ENCODE measurements around the gene SNRNP27.

SNRNP27 gene

GRCh38 chr2:69916106-69916505 lies 22.4 kb downstream of the SNRNP27 start:
- DNase-seq (ENCODE audit: low read depth) = no peak

GRCh38 chr2:69917852-69918251 lies 24.1 kb downstream of the SNRNP27 start:
- no peak for DNase-seq (ENCODE audit: low read depth)

- DNase-seq (ENCODE audit: low read depth) = no peak
These were observed 24.6 kb downstream of the SNRNP27 start for GRCh38 chr2:69918401-69918800.

DNA sequence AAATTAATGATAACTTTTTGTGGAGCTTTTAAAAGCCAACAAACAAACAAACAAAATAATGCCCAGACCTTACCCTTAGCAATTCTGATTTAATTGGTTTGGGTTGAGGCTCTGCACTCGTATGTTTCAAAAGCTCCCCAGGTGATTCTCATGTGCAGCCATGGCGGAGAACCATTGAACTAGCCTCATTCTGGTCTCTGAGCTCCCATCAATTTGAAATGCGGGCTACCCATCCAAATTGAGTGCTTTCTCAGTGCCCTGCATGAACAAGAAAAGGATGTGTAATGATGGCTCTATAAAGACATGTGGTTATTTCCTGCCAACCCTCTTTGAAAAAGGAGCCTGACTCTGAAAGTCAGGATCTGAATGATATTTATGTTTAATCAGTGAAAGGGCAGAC lies 29.4 kb downstream of the SNRNP27 start:
- DNase-seq (ENCODE audit: low read depth) = no peak

GRCh38 chr2:69926849-69927515 lies 33.2 kb downstream of the SNRNP27 start:
- no peak for DNase-seq (ENCODE audit: low read depth)

DNA sequence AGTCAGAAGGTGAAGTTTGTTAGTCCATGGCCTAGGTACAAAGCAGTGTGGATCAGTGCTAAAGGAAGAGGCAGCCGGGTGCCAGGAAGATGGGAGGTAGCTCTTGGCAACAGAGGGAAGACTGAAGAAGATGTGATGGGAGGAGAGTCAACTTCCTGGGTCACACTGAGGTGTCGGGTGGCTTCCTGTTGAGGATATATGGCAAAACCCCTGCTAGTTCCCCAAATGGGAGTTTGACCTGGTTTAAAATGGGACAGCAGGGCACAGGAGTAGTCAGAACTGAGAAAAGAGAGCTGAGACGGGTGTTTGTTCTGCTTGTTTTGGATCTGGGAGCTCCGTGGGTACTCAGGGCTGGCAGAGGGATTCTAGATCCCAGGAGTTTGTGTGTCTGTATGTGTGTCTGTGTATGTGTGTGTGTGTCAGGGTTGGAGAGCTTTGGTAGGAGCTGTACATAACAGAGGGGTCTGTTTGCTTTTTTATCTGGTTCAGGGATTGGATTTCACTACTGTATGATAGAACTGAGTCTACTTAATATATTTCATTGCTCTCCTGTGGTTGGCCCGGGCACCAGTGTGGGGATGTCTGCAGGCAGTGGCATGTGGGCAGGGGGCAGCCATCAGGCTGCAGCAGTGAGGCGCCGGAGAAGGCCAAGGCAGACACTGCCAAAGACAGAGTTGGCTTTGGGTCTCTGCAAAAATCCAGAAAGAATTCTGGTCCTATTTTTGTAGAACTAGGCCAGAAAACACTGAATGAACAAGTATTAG lies 38.3 kb downstream of the SNRNP27 start:
- no peak for DNase-seq (ENCODE audit: low read depth)

- no peak for DNase-seq (ENCODE audit: low read depth)
These were observed 38.8 kb downstream of the SNRNP27 start for GRCh38 chr2:69932596-69932922.

- no peak for DNase-seq (ENCODE audit: low read depth)
These were observed 39.6 kb downstream of the SNRNP27 start for GRCh38 chr2:69933254-69933828.

- DNase-seq (ENCODE audit: low read depth) = no peak
These were observed 40.3 kb downstream of the SNRNP27 start for GRCh38 chr2:69933839-69934613.

DNA sequence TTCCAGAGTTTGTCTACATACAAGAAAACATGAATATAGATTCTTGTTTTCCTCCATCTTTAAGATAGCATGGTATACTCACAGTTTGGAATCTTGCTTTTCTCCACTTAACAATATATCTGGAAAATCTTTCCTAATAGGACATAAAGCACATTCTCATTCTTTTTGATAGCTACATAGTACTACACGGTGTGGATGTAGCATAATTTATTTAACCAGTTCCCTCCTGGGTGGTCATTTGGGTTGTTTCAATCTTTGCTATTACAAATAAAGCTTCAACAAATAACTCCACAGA lies 40.8 kb downstream of the SNRNP27 start:
- DNase-seq (ENCODE audit: low read depth) = no peak

GRCh38 chr2:69935011-69935410 lies 41.3 kb downstream of the SNRNP27 start:
- DNase-seq (ENCODE audit: low read depth) = no peak

GRCh38 chr2:69936906-69937305 lies 43.1 kb downstream of the SNRNP27 start:
- no peak for DNase-seq (ENCODE audit: low read depth)

GRCh38 chr2:69937968-69938367 lies 44.2 kb downstream of the SNRNP27 start:
- DNase-seq (ENCODE audit: low read depth) = no peak

GRCh38 chr2:69939722-69940121 lies 46.0 kb downstream of the SNRNP27 start:
- DNase-seq (ENCODE audit: low read depth) = no peak

- DNase-seq (ENCODE audit: low read depth) = no peak
These were observed 46.9 kb downstream of the SNRNP27 start for GRCh38 chr2:69940691-69941090.

DNA sequence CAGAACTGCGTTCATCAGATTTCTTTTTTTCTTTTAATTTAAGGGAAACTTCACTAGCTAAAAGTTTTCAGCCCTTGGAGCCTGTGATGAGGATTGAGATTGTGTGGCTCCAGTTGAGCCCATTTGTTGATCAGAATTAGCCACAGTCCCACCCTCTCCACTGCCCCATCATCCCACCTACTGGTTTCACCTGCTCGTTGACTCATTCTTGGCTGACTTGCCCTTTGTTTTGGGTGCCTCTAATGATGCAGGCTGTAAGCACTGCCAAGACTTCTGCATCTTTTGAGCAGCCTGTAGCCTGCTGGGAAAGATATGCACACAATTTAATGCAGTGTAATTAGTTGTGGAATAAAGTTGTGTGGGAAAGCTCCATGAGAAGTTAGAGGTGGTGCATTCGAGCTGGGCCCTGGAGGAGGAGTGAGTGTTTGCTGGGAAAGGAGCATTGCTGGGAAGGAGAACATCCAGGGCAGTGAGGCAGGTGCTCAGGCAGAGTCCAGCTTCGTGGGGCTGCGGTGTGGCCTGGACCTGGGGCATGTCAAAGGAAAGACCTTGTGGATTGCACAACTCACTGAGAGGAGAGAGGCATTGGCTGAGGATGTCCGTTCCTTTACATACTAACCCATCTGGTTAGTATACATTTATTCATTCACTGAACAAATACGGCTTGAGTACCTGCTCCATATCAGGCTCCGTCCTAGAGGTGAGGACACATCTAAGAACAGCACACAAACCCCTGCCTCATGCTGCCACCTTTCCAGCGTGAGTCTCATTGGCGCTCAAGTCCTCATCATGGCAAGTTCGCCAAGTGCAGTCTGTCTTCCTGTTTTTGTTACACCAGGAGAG lies 49.5 kb downstream of the SNRNP27 start:
- no peak for DNase-seq (ENCODE audit: low read depth)

- DNase-seq (ENCODE audit: low read depth) = no peak
These were observed 50.2 kb downstream of the SNRNP27 start for GRCh38 chr2:69943843-69944525.

GRCh38 chr2:69944756-69945155 lies 51.0 kb downstream of the SNRNP27 start:
- no peak for DNase-seq (ENCODE audit: low read depth)

- DNase-seq (ENCODE audit: low read depth) = no peak
These were observed 51.7 kb downstream of the SNRNP27 start for GRCh38 chr2:69945441-69945840.

- no peak for DNase-seq (ENCODE audit: low read depth)
These were observed 52.2 kb downstream of the SNRNP27 start for GRCh38 chr2:69945941-69946340.
